GM19455 (cell line): Measurements from ENCODE around the gene PIANP.
"Not testable (repeated sequence)": the region's sequence is repeated elsewhere in the genome, so short reads cannot be mapped to it uniquely, and the experiment has no call there.

Experiments
- ATAC-seq: cut with Tn5 transposase; IDR thresholded peaks from one replicate; pipeline ENCODE4 v1.9.1; 2021; ENCODE audit not compliant: unreplicated experiment

PIANP gene

DNA sequence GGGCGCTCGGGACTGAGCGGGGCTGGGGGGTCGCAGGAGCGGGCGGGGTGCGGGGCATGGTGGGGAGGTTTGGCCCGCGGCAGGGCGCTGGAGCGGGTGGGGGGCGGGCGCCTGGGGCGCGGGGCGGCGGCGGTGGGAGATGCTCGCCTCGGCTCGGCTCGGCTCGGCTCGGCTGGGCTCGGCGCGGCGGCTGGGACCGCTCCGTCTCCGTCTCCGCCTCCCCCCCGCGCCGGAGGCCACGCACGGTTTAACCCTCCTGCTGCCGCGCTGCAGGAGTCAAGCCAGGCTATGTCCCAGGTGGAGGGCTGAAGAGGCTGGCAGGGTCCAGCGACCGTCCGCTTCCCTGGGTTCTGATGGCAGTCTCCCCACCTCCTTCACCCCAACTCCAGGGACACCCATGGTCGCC lies at the start of gene PIANP:
PIANP (minus strand) TSS at position 170 of the 406 bp plus-strand sequence. CDS start 2,754 bp downstream, outside the sequence.
- no peak for ATAC-seq

- no peak for ATAC-seq
Measured at GRCh38 chr12:6748761-6749160, 48.1 kb upstream of the PIANP start.

- ATAC-seq: no peak
Measured at GRCh38 chr12:6747216-6747615, 46.6 kb upstream of the PIANP start.

GRCh38 chr12:6745741-6746525 lies 45.3 kb upstream of the PIANP start:
- ATAC-seq: no peak

GRCh38 chr12:6743300-6743699 lies 42.7 kb upstream of the PIANP start:
- ATAC-seq: not testable (repeated sequence)

GRCh38 chr12:6742834-6743233 lies 42.2 kb upstream of the PIANP start:
- no peak for ATAC-seq

DNA sequence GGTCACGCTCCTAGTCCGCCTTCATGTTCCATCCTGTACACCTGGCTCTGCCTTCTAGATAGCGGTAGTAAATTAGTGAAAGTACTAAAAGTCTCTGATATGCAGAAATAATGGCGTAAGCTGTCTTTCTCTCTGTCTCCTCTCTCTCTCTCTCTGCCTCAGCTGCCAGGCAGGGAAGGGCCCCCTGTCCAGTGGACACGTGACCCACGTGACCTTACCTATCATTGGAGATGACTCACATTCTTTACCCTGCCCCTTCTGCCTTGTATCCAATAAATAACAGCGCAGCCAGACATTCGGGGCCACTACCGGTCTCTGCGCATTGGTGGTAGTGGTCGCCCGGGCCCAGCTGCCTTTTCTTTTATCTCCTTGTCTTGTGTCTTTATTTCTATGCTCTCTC lies 41.5 kb upstream of the PIANP start:
- not testable (repeated sequence) for ATAC-seq

GRCh38 chr12:6736754-6737153 lies 36.1 kb upstream of the PIANP start:
- no peak for ATAC-seq

DNA sequence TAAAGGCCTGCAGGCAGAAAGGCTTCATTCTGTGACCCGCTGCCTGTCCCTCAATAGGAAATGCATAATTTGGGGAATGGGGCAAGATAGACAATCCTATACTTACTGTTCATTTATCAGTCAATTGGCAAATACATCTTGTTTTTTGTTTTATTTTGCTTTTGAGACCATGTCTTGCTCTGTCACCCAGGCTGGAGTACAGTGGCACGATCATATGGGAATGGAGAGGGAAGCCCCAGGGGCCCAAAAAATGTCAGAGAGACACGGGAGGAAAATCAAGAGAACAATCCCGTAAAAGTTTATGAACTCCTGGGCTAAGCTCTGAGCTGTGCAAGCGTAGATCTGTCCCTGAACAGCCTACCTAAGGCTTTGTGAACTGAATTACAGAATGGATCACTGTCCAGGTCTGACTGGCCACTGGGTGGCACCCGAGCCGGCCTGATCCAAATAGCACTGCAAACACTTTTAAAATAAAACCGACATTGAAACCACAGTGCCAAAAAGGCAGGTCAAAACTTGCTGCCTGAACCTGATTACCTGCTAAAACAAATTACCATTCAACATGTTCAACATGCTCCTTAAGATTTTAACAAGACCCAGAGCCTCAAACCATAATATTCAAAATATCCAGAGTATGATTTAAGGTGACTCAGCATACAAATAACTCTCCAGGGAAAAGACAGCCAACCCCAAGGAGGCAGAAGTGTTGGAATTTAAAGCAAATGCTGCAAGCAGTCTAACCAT lies 35.0 kb upstream of the PIANP start:
- ATAC-seq: no peak

DNA sequence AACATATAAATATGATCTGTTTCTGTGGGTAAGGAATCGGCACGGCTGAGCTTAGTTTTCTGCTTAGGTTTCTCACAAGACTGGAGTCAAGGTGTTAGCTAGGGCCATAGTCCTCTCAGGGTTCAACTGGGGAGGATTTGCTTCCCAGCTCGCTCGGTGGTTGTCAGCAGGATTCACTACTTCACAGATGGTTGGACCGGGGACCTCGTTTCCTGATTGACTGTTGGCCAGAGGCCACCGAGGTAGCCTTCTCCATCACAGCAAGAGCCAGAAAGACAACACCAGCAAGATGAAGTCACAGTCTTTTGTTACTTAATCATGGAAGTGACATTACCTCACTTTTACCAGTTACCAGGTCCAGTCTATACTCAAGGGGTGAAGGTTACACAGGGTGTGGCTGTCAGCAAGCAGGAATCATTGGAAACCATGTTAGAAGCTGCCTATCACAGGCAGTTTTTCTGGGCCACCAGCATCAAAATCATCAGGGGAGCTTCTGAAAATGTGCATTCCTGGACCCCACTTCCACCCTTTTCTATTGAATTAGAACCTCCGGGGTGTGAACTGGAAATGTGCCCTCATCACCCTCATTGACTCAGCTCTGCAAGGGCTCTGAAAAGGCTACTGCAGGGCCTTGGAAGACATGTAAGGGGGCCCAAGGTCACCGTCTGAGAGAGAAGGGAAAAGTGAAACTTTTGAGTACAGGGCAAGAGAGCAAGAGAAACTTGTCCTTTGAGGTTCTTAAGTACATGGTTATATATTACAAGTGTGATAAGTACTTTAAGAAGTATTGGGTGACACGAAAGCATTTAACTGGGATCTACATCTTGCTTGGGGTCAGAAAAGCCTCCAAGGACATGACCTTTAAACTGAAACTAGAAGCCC lies 34.1 kb upstream of the PIANP start:
- no peak for ATAC-seq

GRCh38 chr12:6730169-6730568 lies 29.6 kb upstream of the PIANP start:
- ATAC-seq: no peak

DNA sequence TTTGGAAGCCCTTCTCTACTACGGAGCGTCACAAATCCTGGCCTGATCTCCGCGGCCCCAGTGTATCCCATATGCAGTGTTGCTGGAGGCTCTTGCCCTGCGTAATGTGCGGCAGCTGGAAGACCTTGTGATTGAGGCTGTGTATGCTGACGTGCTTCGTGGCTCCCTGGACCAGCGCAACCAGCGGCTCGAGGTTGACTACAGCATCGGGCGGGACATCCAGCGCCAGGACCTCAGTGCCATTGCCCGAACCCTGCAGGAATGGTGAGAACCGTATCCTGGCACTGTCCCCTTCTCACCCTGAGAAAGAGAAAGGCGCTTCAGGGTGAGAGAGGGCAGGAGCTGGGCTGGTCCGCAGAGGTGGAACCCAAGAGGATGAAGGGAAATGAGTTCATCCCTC lies 28.6 kb upstream of the PIANP start:
- ATAC-seq: no peak

DNA sequence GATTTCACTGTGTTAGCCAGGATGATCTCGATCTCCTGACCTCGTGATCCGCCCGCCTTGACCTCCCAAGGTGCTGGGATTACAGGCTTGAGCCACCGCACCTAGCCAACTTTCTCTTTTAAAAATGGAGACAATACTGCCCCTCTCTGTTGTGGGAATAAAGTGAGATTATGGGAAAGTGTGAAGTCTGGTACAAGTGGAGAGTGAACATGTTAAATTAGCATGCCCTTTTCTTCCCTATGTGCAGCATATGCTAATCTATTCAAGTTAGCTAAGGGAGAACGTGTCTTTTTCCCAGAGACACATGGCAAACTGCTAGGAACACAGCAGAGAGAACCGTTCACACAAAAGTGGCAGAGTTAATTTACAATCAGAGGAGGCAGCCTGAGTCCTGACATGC lies 24.7 kb upstream of the PIANP start:
- no peak for ATAC-seq

DNA sequence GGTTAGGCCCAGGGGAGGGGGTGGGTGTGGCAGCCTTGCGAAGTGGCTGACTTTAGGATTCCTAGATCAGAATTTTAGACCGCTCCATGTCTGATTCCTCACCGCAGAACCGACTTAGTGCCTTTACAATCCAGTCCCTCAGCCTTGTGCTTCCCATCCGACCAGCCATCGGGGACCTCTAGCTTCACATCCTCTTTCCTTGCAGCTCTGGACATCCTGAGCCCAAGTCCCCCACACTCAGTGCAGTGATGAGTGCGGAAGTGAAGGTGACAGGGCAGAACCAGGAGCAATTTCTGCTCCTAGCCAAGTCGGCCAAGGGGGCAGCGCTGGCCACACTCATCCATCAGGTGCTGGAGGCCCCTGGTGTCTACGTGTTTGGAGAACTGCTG lies 23.8 kb upstream of the PIANP start:
- peak; percentile 9 for ATAC-seq

GRCh38 chr12:6723607-6724408 lies 23.2 kb upstream of the PIANP start, which contains the start of gene COPS7A:
Gene COPS7A (plus strand): TSS chr12:6724046. CDS start chr12:6724657, 611 bp downstream.
- ATAC-seq: peak; percentile 94

GRCh38 chr12:6722863-6723262 lies 22.2 kb upstream of the PIANP start:
- no peak for ATAC-seq

GRCh38 chr12:6716874-6717437 lies 16.3 kb upstream of the PIANP start:
- ATAC-seq: no peak

GRCh38 chr12:6716031-6716873 lies 15.6 kb upstream of the PIANP start:
- not testable (repeated sequence) for ATAC-seq

DNA sequence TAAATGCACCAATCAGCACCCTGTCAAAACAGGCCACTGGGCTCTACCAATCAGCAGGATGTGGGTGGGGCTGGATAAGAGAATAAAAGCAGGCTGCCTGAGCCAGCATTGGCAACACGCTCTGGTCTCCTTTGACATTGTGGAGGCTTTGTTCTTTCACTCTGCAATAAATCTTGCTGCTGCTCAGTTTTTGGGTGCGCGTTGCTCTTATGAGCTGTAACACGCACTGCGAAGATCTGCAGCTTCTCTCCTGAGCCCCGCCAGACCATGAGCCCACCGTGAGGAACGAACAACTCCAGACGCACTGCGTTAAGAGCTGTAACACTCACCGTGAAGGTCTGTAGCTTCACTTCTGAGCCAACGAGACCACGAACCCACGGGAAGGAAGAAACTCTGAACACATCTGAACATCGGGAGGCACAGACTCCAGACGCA lies 8.4 kb upstream of the PIANP start:
- ATAC-seq: no peak
